GM23248 (cell line): Measurements from ENCODE around the gene BAZ2B. TPM values are rescaled to one million over a fixed set of nuclear protein-coding genes. Genes with fewer than 3 reads are reported as not detected.

Source experiments
- DNase-seq: peaks from one replicate; pipeline ENCODE4 v3.0.0-alpha.2; 2015
- H2AFZ ChIP-seq: fragments of 200-600 bp; sonication (generic); 2 replicates; pipeline ENCODE4 v1.6.1; 2016; ENCODE audit warnings: antibody characterized with exemption
- H3F3A ChIP-seq: fragments of 200-600 bp; sonication (generic); 2 replicates; pipeline ENCODE4 v1.6.1; 2016; ENCODE audit warnings: mild to moderate bottlenecking, antibody characterized with exemption, mixed run types; ENCODE audit not compliant: insufficient read depth
- H3K27ac ChIP-seq: fragments of 200-600 bp; sonication (generic); 2 replicates; pipeline ENCODE4 v1.5.1; 2016; ENCODE audit warnings: mild to moderate bottlenecking
- H3K27me3 ChIP-seq: fragments of 200-600 bp; sonication (generic); replicated peaks from 2 replicates; pipeline ENCODE4 v1.6.1; 2016; ENCODE audit warnings: mild to moderate bottlenecking; ENCODE audit not compliant: insufficient read depth
- H3K36me3 ChIP-seq: fragments of 200-600 bp; sonication (generic); 2 replicates; pipeline ENCODE4 v1.6.1; 2016; ENCODE audit warnings: low read depth, mild to moderate bottlenecking
- H3K4me1 ChIP-seq: fragments of 200-600 bp; sonication (generic); 2 replicates; pipeline ENCODE4 v1.6.1; 2016; ENCODE audit warnings: mild to moderate bottlenecking; ENCODE audit not compliant: insufficient read depth
- H3K4me2 ChIP-seq: fragments of 200-600 bp; sonication (generic); one replicate; pipeline ENCODE4 v1.6.1; 2016; ENCODE audit warnings: mild to moderate bottlenecking; ENCODE audit not compliant: unreplicated experiment
- H3K4me3 ChIP-seq: fragments of 200-600 bp; sonication (generic); 2 replicates; pipeline ENCODE4 v1.5.1; 2016; ENCODE audit warnings: mild to moderate bottlenecking
- H3K79me2 ChIP-seq: fragments of 200-600 bp; sonication (generic); 2 replicates; pipeline ENCODE4 v1.6.1; 2016; ENCODE audit warnings: mild to moderate bottlenecking; ENCODE audit not compliant: insufficient read depth
- H3K9ac ChIP-seq: fragments of 200-600 bp; sonication (generic); 2 replicates; pipeline ENCODE4 v1.6.1; 2016; ENCODE audit warnings: mild to moderate bottlenecking
- H3K9me2 ChIP-seq: fragments of 200-600 bp; sonication (generic); 2 replicates; pipeline ENCODE4 v1.6.1; 2016; ENCODE audit warnings: mixed run types, mild to moderate bottlenecking, moderate library complexity; ENCODE audit not compliant: insufficient read depth
- H3K9me3 ChIP-seq: fragments of 200-600 bp; sonication (generic); one replicate; pipeline ENCODE4 v1.6.1; 2017; ENCODE audit warnings: low read depth
- H4K20me1 ChIP-seq: fragments of 200-600 bp; sonication (generic); 2 replicates; pipeline ENCODE4 v1.6.0; 2016; ENCODE audit not compliant: insufficient read depth
- EZH2 ChIP-seq: fragments of 200-600 bp; sonication (generic); IDR thresholded peaks from 2 replicates; pipeline ENCODE4 v1.6.1; 2018; ENCODE audit warnings: antibody characterized with exemption, mild to moderate bottlenecking; ENCODE audit not compliant: insufficient read depth, poor library complexity, severe bottlenecking
- EZH2phosphoT487 ChIP-seq: fragments of 200-600 bp; sonication (generic); IDR thresholded peaks from 2 replicates; pipeline ENCODE4 v1.6.1; 2018; ENCODE audit warnings: antibody characterized with exemption, moderate library complexity, mild to moderate bottlenecking, low read depth; ENCODE audit not compliant: insufficient read depth
- WGBS, 2 experiments: methylation state at CpG; one replicate each; pipeline ENCODE4 v1.1.6; 2015 to 2017; ENCODE audit warnings: low lambda C conversion rate in 2 of 2, low coverage in 1 of 2; ENCODE audit errors: missing lambda C conversion rate in 2 of 2; 5-methylcytosine and 5-hydroxymethylcytosine counted together
- in situ Hi-C: fragments of 300-500 bp; cut with MboI; formaldehyde crosslinking; loops from 2 replicates; pipeline ENCODE4 v1.15.0; 2020
- polyA plus RNA-seq: library from polyadenylated mRNA; unstranded; fragments of >200 nt; fragmentation: Nextera tagmentation; extraction: Ambion mirVana; gene quantifications from 2 replicates; pipeline ENCODE4 v1.2.1, GENCODE V29; 2016
- total RNA-seq: library from RNA; depleted of rRNA; stranded (reverse); fragments of >200 nt; shearing (Covaris generic); gene quantifications from 2 replicates; pipeline ENCODE4 v1.2.3, GENCODE V29; 2014

BAZ2B gene
- total and polyA plus RNA-seq, 2 experiments from 2014 or later, result 17.0 to 20.5 TPM

DNA sequence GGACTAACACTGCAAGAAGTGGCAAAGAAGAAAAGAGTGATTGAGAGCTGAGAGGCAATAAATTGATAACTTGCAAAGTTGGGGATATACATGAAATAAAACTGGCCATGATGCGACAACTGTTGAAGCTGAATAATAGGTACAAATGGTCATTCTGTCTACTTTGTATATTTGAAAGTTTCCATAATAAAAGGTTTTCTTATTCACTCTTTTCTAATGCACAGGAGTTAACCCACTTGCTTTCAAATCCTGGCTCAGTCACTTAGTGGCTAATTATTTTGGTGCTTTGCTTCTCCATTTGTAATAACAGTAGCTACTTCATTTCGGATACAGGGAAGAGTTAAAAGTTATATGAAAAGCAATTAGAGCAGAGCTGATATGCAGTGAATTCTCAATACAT is 170.1 kb downstream of the BAZ2B start:
- Histone ChIP-seq H3K4me2 (no peak overlapping the region), H4K20me1 (no peaks in the 10 kb centered on the region), H3K79me2 (no peaks in the 10 kb centered on the region), H3K9me2 (no peaks in the 10 kb centered on the region), H2AFZ (no peak overlapping the region), H3K36me3 (peaks cover 29% of the 10 kb centered on the region), H3K27me3 (no peaks in the 10 kb centered on the region), H3K4me3 (no peak overlapping the region), H3K4me1 (no peaks in the 10 kb centered on the region), H3K27ac (no peak overlapping the region), H3F3A (no peaks in the 10 kb centered on the region), H3K9ac (no peak overlapping the region), H3K9me3 (no peaks in the 10 kb centered on the region)
- TF ChIP-seq EZH2phosphoT487, result no peak
- no peak for TF ChIP-seq EZH2
- no peak for DNase-seq
- in situ Hi-C loops, result no loop called here
- WGBS, 2 experiments, result 99 to 100% methylated on average over 2 of the region's 2 CpGs

DNA sequence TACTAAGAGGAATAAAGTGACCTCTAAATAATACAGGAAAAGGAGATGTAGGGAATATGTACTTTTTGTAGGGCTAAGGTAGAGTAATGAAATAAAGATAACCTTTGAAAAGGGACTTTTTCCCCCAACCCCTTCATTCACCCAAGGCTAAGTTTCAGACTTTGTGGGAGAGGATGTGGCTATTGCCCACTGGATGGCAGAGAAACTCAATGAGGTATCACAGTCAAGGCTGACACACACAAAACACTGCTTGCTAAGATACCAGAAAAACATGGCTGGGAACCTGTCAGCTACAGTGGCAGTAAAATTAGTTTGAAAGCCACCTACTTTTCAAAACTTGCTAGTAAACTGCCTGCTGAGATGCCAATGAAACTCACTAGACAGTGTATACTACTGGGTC is 171.0 kb downstream of the BAZ2B start:
- Histone ChIP-seq H3K27ac (no peak overlapping the region), H3K4me2 (no peak overlapping the region), H3K27me3 (no peaks in the 10 kb centered on the region), H4K20me1 (no peaks in the 10 kb centered on the region), H3K9ac (no peak overlapping the region), H3K9me2 (no peaks in the 10 kb centered on the region), H3F3A (no peaks in the 10 kb centered on the region), H2AFZ (no peak overlapping the region), H3K4me1 (no peaks in the 10 kb centered on the region), H3K36me3 (peaks cover 29% of the 10 kb centered on the region), H3K4me3 (no peak overlapping the region), H3K9me3 (no peaks in the 10 kb centered on the region), H3K79me2 (no peaks in the 10 kb centered on the region)
- DNase-seq, result no peak
- no peak for TF ChIP-seq EZH2phosphoT487
- no peak for TF ChIP-seq EZH2
- in situ Hi-C loops, result no loop called here

DNA sequence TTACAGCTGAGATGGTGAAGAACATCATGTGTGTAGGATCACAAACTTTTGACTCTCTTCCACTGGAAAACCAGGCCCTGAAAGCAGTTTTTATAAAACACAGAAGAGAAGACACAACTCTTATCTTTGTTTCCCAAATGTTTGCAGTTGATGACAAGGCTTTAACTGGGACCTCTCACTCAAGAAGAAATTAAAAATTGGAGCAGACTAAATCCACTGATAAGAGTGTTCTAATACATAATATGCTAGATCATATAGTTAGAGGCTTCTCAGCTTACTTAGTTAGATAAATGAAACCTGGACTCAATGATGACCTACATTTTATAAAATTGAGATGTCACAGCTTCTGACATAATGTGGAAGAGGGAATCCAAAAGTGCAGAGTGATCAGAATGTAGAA is 171.6 kb downstream of the BAZ2B start:
- no peaks in the 10 kb centered on the region for H3F3A ChIP-seq
- no peak overlapping the region for H2AFZ ChIP-seq
- in situ Hi-C loops, result no loop called here
- no peaks in the 10 kb centered on the region for H3K9me2 ChIP-seq
- H3K9me3 ChIP-seq, result no peaks in the 10 kb centered on the region
- no peak overlapping the region for H3K4me3 ChIP-seq
- H3K79me2 ChIP-seq, result no peaks in the 10 kb centered on the region
- no peak overlapping the region for H3K9ac ChIP-seq
- H3K4me1 ChIP-seq, result no peaks in the 10 kb centered on the region
- peaks cover 29% of the 10 kb centered on the region for H3K36me3 ChIP-seq
- H3K27ac ChIP-seq, result no peak overlapping the region
- DNase-seq, result no peak
- no peaks in the 10 kb centered on the region for H4K20me1 ChIP-seq
- H3K27me3 ChIP-seq, result no peaks in the 10 kb centered on the region
- H3K4me2 ChIP-seq, result no peak overlapping the region
- no peak for TF ChIP-seq EZH2
- TF ChIP-seq EZH2phosphoT487, result no peak

DNA sequence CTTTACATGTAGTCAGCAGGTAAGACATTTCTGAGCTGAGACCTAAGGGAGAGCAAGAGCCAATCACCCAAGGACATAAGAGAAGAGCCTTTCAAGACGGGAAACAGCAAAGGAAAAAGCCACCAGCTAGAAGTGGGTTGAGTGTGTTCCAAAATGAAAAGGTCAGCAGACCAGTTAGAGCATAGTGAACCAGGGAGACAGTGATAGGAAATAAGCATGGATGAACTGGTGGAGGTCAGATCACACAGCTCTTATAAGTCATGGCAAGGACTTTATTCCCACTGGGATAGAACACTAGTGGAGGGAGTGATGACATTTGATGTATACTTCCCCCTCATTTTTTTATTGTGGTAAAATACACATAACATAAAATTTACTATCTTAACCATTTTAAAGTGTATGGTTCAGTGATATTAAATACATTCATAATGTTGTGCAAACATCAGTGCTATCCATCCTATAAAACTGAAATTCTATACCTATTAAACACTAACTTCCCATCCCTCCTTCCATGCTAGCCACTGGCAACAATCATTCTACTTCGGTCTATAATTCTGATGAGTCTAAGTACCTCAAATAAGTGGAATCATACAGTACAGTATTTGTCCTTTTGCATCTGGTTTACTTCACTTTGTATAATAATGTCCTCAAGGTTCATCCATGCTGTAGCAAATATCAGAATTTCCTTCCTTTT is 174.0 kb downstream of the BAZ2B start:
- Histone ChIP-seq H3K4me3 (no peak overlapping the region), H3K9me2 (no peaks in the 10 kb centered on the region), H3K27ac (no peak overlapping the region), H3K4me1 (no peaks in the 10 kb centered on the region), H2AFZ (no peak overlapping the region), H3K27me3 (no peaks in the 10 kb centered on the region), H4K20me1 (no peaks in the 10 kb centered on the region), H3K9ac (no peak overlapping the region), H3K36me3 (peaks cover 40% of the 10 kb centered on the region; the same call in 1 of the 2 replicates), H3K79me2 (no peaks in the 10 kb centered on the region), H3K4me2 (no peak overlapping the region), H3F3A (no peaks in the 10 kb centered on the region), H3K9me3 (no peaks in the 10 kb centered on the region)
- in situ Hi-C loops, result no loop called here
- TF ChIP-seq EZH2phosphoT487 (no peak), EZH2 (no peak)
- DNase-seq, result no peak
- WGBS, 2 experiments, result 91 to 97% methylated on average over 2 of the region's 2 CpGs

DNA sequence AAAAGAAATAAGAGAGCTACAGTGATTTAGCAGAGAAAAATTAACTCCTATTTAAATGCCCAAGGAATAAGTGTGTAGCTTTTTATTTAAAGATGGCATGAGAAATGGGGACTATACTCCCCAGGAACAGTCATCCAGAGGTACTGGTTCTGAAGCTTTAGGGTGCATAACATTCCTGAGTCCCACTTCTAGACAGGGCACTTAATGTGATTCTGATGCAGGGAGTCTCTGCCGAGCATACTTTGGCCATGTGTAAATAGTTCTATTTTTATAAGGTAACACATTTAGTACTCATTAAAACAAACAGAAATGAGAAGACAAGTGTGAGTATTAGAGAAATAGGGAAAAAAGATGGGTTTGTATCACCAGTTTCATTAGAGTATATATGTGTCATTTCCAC is 175.2 kb downstream of the BAZ2B start:
- no peak overlapping the region for H3K9ac ChIP-seq
- H3K9me2 ChIP-seq, result no peaks in the 10 kb centered on the region
- H3K9me3 ChIP-seq, result no peaks in the 10 kb centered on the region
- H3K4me1 ChIP-seq, result no peaks in the 10 kb centered on the region
- no peaks in the 10 kb centered on the region for H3K79me2 ChIP-seq
- no peak overlapping the region for H3K4me3 ChIP-seq
- no peak overlapping the region for H3K27ac ChIP-seq
- WGBS, 2 experiments, result 58 to 59% methylated on average over 1 of the region's 1 CpG
- peaks cover 37% of the 10 kb centered on the region for H3K36me3 ChIP-seq
- H3K4me2 ChIP-seq, result no peak overlapping the region
- H3K27me3 ChIP-seq, result no peaks in the 10 kb centered on the region
- TF ChIP-seq EZH2phosphoT487, result no peak
- TF ChIP-seq EZH2, result no peak
- in situ Hi-C loops, result no loop called here
- DNase-seq, result no peak
- no peak overlapping the region for H2AFZ ChIP-seq
- no peaks in the 10 kb centered on the region for H3F3A ChIP-seq
- no peaks in the 10 kb centered on the region for H4K20me1 ChIP-seq
